ENCODE data around the gene SMIM7. TPM values are rescaled to one million over a fixed set of nuclear protein-coding genes. Genes with fewer than 3 reads are reported as not detected.

The SMIM7 gene
- total RNA-seq, 1 experiment from 2014 or later: 69.3 TPM

DNA sequence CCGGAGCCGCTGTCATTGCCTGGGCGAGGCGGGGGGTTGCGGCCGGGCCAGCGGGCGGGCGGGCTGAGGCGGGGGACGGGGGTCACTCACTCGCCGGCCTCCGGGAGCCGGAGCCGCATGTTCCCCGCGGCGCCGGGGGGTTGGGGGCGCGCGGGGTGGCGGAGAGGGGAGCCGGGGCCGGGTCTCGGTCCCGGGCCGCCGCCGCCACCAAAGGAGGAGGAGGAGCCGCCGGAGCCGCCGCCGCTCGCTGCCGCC, 32.1 kb downstream of the SMIM7 start:
- ChIA-PET POLR2A (interaction anchor here (0.6 to 5.3 kb wide), 17 partner anchors 10 to 165 kb away, joined by 3 to 41 read pairs (median 13); partner anchors contain the start of genes CALR3, CHERP, SLC35E1 and SMIM7), CTCF (interaction anchor here (0.6 to 1.3 kb wide), 3 partner anchors 34 to 342 kb away, joined by 3 to 6 read pairs (median 5); no protein-coding TSS in a partner anchor)
- intact Hi-C loops (cut with micrococcal nuclease): loop anchor here (1.0 kb wide), 1 partner anchor 59 kb away; no protein-coding TSS in a partner anchor
- no TSS peak for BruUV-seq (replicated peaks)
- DNase-seq (ENCODE audit: unreplicated experiment): no peak
- H3K27ac Mint-ChIP-seq (ENCODE audit: low read depth, unreplicated experiment): no peak overlapping the region
- H3K9me3 Mint-ChIP-seq (ENCODE audit: unreplicated experiment): no peaks in the 10 kb centered on the region
- peaks cover 17% of the 10 kb centered on the region for H3K36me3 Mint-ChIP-seq (ENCODE audit: insufficient read depth, unreplicated experiment)
- TF ChIP-seq, protein P1, sequence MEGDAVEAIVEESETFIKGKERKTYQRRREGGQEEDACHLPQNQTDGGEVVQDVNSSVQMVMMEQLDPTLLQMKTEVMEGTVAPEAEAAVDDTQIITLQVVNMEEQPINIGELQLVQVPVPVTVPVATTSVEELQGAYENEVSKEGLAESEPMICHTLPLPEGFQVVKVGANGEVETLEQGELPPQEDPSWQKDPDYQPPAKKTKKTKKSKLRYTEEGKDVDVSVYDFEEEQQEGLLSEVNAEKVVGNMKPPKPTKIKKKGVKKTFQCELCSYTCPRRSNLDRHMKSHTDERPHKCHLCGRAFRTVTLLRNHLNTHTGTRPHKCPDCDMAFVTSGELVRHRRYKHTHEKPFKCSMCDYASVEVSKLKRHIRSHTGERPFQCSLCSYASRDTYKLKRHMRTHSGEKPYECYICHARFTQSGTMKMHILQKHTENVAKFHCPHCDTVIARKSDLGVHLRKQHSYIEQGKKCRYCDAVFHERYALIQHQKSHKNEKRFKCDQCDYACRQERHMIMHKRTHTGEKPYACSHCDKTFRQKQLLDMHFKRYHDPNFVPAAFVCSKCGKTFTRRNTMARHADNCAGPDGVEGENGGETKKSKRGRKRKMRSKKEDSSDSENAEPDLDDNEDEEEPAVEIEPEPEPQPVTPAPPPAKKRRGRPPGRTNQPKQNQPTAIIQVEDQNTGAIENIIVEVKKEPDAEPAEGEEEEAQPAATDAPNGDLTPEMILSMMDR (IDR thresholded peaks at IDR 0.05; ENCODE audit: unreplicated experiment): no peak
- peaks cover 20% of the 10 kb centered on the region for H3K4me1 Mint-ChIP-seq (ENCODE audit: insufficient read depth, unreplicated experiment)
- H3K27me3 Mint-ChIP-seq (ENCODE audit: insufficient read depth, unreplicated experiment): no peaks in the 10 kb centered on the region
- H3K4me3 Mint-ChIP-seq (ENCODE audit: unreplicated experiment): peak overlapping the region; percentile 92

DNA sequence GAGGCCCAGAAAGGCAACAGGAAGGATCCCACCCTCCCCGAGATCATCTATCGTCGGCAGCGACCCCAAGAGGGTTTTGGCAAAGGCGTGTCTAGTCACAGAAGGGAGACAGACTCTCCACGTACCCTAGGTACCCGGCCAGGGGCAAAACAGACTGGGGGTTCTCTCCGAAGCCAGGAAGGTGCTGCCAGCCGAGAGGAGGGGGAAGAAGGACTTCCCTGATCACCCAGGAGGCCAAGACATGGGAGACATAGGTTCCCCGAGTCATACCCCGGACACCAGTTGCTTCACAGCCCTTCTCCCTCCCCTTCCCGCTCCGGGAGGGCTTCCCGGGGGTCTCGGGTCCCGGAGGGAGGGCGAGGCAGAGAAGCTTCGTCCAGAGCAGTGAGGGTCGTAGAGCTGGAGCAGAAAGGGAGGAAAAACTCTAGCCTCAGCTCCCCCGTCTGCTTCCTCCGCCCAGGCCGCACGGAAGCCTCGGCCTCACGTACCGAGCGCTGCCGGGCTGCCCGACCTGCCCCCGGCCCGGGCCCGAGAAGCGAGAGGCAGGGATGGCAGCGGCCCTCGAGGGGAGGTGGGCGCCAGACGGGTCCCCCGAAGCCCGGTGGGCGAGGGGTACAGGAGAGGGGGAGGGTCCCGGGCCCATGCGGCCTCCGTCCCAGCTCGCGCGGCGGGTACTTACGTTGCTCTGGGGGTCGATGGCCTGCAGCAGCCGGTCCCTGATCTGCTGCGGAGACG, 32.6 kb downstream of the SMIM7 start:
- CTCF ChIA-PET: interaction anchor here (0.6 to 1.3 kb wide), 3 partner anchors 12 to 45 kb away, joined by 3 to 6 read pairs (median 3); no protein-coding TSS in a partner anchor
- no peaks in the 10 kb centered on the region for H3K9me3 Mint-ChIP-seq (ENCODE audit: unreplicated experiment)
- intact Hi-C loops (cut with micrococcal nuclease): loop anchor here (1.0 kb wide), 1 partner anchor 58 kb away; no protein-coding TSS in a partner anchor
- TF ChIP-seq, protein P1 (IDR thresholded peaks at IDR 0.05; ENCODE audit: unreplicated experiment): no peak
- POLR2A ChIA-PET: interaction anchor here (0.9 to 5.3 kb wide), 16 partner anchors 10 to 165 kb away, joined by 3 to 41 read pairs (median 13); partner anchors contain the start of genes CHERP, SLC35E1, SMIM7 and TMEM38A
- H3K27ac Mint-ChIP-seq (ENCODE audit: low read depth, unreplicated experiment): peak overlapping the region; percentile 95
- no peaks in the 10 kb centered on the region for H3K27me3 Mint-ChIP-seq (ENCODE audit: insufficient read depth, unreplicated experiment)
- H3K4me3 Mint-ChIP-seq (ENCODE audit: unreplicated experiment): peak overlapping the region; percentile 92
- H3K36me3 Mint-ChIP-seq (ENCODE audit: insufficient read depth, unreplicated experiment): peaks cover 12% of the 10 kb centered on the region
- no TSS peak for BruUV-seq (replicated peaks)
- DNase-seq (ENCODE audit: unreplicated experiment): peak; percentile 14
- H3K4me1 Mint-ChIP-seq (ENCODE audit: insufficient read depth, unreplicated experiment): peaks cover 20% of the 10 kb centered on the region

DNA sequence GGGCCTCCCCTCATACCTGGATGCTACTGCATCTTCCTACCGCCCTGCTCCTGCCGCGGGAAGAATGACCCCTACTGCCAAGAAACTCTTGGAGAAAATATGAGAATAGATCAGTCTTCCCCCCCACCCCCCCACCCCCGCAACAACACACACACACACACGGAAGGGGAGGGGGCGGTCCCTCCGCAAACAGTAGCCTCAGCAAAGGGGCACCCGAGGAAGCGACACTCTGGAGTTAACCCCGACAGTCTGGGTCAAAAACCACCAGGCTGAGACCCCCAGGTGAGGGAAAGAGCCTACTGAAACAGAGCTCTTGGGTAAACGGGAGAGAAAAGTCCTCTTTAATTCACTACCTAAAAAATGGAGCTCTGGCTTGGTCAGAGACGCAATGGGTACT, 33.1 kb downstream of the SMIM7 start:
- intact Hi-C loops (cut with micrococcal nuclease): loop anchor here (1.0 kb wide), 1 partner anchor 57 kb away; no protein-coding TSS in a partner anchor
- no TSS peak for BruUV-seq (replicated peaks)
- TF ChIP-seq, protein P1 (IDR thresholded peaks at IDR 0.05; ENCODE audit: unreplicated experiment): no peak
- Mint-ChIP-seq H3K4me3 (ENCODE audit: unreplicated experiment) (peak overlapping the region; percentile 92), H3K4me1 (ENCODE audit: insufficient read depth, unreplicated experiment) (peaks cover 25% of the 10 kb centered on the region), H3K9me3 (ENCODE audit: unreplicated experiment) (no peaks in the 10 kb centered on the region), H3K36me3 (ENCODE audit: insufficient read depth, unreplicated experiment) (peaks cover 6% of the 10 kb centered on the region), H3K27ac (ENCODE audit: low read depth, unreplicated experiment) (peak overlapping the region; percentile 95), H3K27me3 (ENCODE audit: insufficient read depth, unreplicated experiment) (no peaks in the 10 kb centered on the region)
- POLR2A ChIA-PET: interaction anchor here (0.9 to 5.3 kb wide), 17 partner anchors 10 to 164 kb away, joined by 3 to 41 read pairs (median 13); partner anchors contain the start of genes CHERP, SLC35E1, SMIM7 and TMEM38A
- DNase-seq (ENCODE audit: unreplicated experiment): no peak
- CTCF ChIA-PET: interaction anchor here (1.0 to 1.3 kb wide), 2 partner anchors 13 to 44 kb away, joined by 3 to 6 read pairs; no protein-coding TSS in a partner anchor
